ENCODE data around the gene R3HDM2.

GRCh38 chr12:57211791-57212700, 218.8 kb downstream of the R3HDM2 start:
- TF ChIP-seq CTCF (conservative IDR thresholded peaks at IDR 0.05 in 1 of 2, IDR thresholded peaks at IDR 0.05 in 1 of 2; ENCODE audit: low read depth in 1 of 2, low read length in 2 of 2) (no peak), EZH2 (IDR thresholded peaks at IDR 0.05; ENCODE audit: low read length, missing control alignments) (no peak)

Data from fibroblast of lung (primary cell).